HCT116 (cell line): Measurements from ENCODE around the gene PNPLA2. TPM values are rescaled to one million over a fixed set of nuclear protein-coding genes. Genes with fewer than 3 reads are reported as not detected.

Source experiments
- ATAC-seq: fragments of 200-7000 bp; cut with Tn5 transposase; 2 replicates; pipeline ENCODE4 v1.9.1; 2020; ENCODE audit warnings: mild to moderate bottlenecking, moderate library complexity
- BruUV-seq: library from RNA; stranded (reverse); fragments of 400-500 nt; replicated peaks from 2 replicates; lab custom pipeline; 2021; lab: Mats Ljungman, UMichigan
- CTCF ChIA-PET: fragments of 300-600 bp; sonication (Branson Sonifier 250); formaldehyde crosslinking; loops from one replicate; lab custom pipeline; 2021; ENCODE audit warnings: antibody characterized with exemption; lab: Charles Lee
- POLR2A ChIA-PET: fragments of 300-600, 350-600 bp; sonication (Branson Sonifier 250); formaldehyde crosslinking; loops from one replicate; lab custom pipeline; 2021; ENCODE audit warnings: antibody characterized with exemption; lab: Charles Lee
- RAD21 ChIA-PET, 2 experiments: fragments of 300-600 bp; sonication (Branson Sonifier 250); formaldehyde crosslinking; loops; one replicate each; lab custom pipeline; 2023; ENCODE audit warnings: low total read pairs in 2 of 2; ENCODE audit not compliant: uncharacterized antibody in 2 of 2, unreplicated experiment in 2 of 2, low non-redundant PET in 1 of 2; lab: Charles Lee
- DNase-seq: peaks from one replicate; pipeline ENCODE4 v3.0.0-alpha.2; 2010; ENCODE audit warnings: low read depth, low spot score
- H2AFZ ChIP-seq: fragments of 200-600 bp; shearing (Covaris generic), sonication (generic); 2 replicates; pipeline ENCODE4 v1.6.1; 2017; ENCODE audit warnings: low read depth, mixed run types, mixed read lengths, antibody characterized with exemption, low read length; ENCODE audit not compliant: poor library complexity, severe bottlenecking
- H3K27ac ChIP-seq: 2 replicates; pipeline ENCODE4 v1.5.1; 2012; ENCODE audit warnings: low read depth, low read length
- H3K27me3 ChIP-seq: fragments of 200-600 bp; sonication (generic); 2 replicates; pipeline ENCODE4 v1.6.1; 2016; ENCODE audit warnings: mixed run types, low read length, mixed read lengths; ENCODE audit not compliant: insufficient read depth
- H3K36me3 ChIP-seq, 2 experiments: fragments of 200-500 bp in 1 of 2; fragments of 200-600 bp in 1 of 2; sonication (Bioruptor generic) in 1 of 2; sonication (generic) in 1 of 2; 2 replicates each; pipeline versions ENCODE4 v1.5.1 to v1.6.1; 2014 to 2016; ENCODE audit warnings: low read length in 2 of 2, inconsistent platforms in 1 of 2, mixed read lengths in 1 of 2, mixed run types in 1 of 2; ENCODE audit not compliant: insufficient read depth in 2 of 2, control insufficient read depth in 1 of 2
- H3K4me1 ChIP-seq, 2 experiments: fragments of 200-600 bp in 1 of 2; sonication (generic) in 1 of 2; 2 replicates each; pipeline versions ENCODE4 v1.5.1 to v1.6.1; 2012 to 2017; ENCODE audit warnings: low read length in 2 of 2, inconsistent platforms in 1 of 2, mild to moderate bottlenecking in 1 of 2, mixed read lengths in 1 of 2, mixed run types in 1 of 2, moderate library complexity in 1 of 2; ENCODE audit not compliant: insufficient read depth in 2 of 2, control insufficient read depth in 1 of 2
- H3K4me2 ChIP-seq: fragments of 200-600 bp; sonication (generic); 2 replicates; pipeline ENCODE4 v1.6.1; 2017; ENCODE audit warnings: mixed run types, low read length, mixed read lengths
- H3K4me3 ChIP-seq, 2 experiments: fragments of 200-600 bp in 1 of 2; sonication (generic) in 1 of 2; replicated peaks in 1 of 2; 2 replicates each; pipeline ENCODE4 v1.5.1; 2011 to 2016; ENCODE audit warnings: low read length in 2 of 2, control low read depth in 1 of 2, low read depth in 1 of 2, mild to moderate bottlenecking in 1 of 2, mixed read lengths in 1 of 2, mixed run types in 1 of 2
- H3K79me2 ChIP-seq: fragments of 200-600 bp; sonication (generic); 2 replicates; pipeline ENCODE4 v1.6.1; 2017; ENCODE audit warnings: mild to moderate bottlenecking, mixed run types, low read length, moderate library complexity, mixed read lengths; ENCODE audit not compliant: insufficient read depth
- H3K9ac ChIP-seq: fragments of 200-600 bp; sonication (generic); 2 replicates; pipeline ENCODE4 v1.6.1; 2016; ENCODE audit warnings: low read length, mixed read lengths
- H3K9me2 ChIP-seq: fragments of 200-600 bp; sonication (generic), shearing (Covaris generic); 2 replicates; pipeline ENCODE4 v1.6.1; 2017; ENCODE audit warnings: mixed run types, mild to moderate bottlenecking, moderate library complexity; ENCODE audit not compliant: insufficient read depth
- H3K9me3 ChIP-seq, 2 experiments: fragments of 200-500 bp in 1 of 2; fragments of 200-600 bp in 1 of 2; sonication (Bioruptor generic) in 1 of 2; sonication (generic) in 1 of 2; 2 replicates each; pipeline ENCODE4 v1.6.1; 2014 to 2017; ENCODE audit warnings: low read length in 2 of 2, mixed read lengths in 2 of 2, inconsistent platforms in 1 of 2, low read depth in 1 of 2, mild to moderate bottlenecking in 1 of 2, mixed run types in 1 of 2, moderate library complexity in 1 of 2; ENCODE audit not compliant: control insufficient read depth in 1 of 2, insufficient read depth in 1 of 2
- H4K20me1 ChIP-seq: fragments of 200-600 bp; sonication (generic), shearing (Covaris generic); 2 replicates; pipeline ENCODE4 v1.6.1; 2017; ENCODE audit warnings: mixed run types, mild to moderate bottlenecking, moderate library complexity; ENCODE audit not compliant: insufficient read depth
- CBX3 ChIP-seq: IDR thresholded peaks from 2 replicates; pipeline ENCODE4 v1.6.1; 2012; ENCODE audit warnings: low read depth
- FOSL1 ChIP-seq: IDR thresholded peaks from 2 replicates; pipeline ENCODE4 v1.6.1; 2012; ENCODE audit warnings: low read depth
- JUND ChIP-seq: IDR thresholded peaks from 2 replicates; pipeline ENCODE4 v1.6.1; 2012
- RAD21 ChIP-seq: IDR thresholded peaks from 2 replicates; pipeline ENCODE4 v1.6.1; 2012; ENCODE audit warnings: low read depth, mild to moderate bottlenecking
- SIN3A ChIP-seq: IDR thresholded peaks from 2 replicates; pipeline ENCODE4 v1.6.1; 2012; ENCODE audit warnings: low read depth
- YY1 ChIP-seq: IDR thresholded peaks from 2 replicates; pipeline ENCODE4 v1.6.1; 2011; ENCODE audit warnings: low read length, low read depth, moderate library complexity, mild to moderate bottlenecking; ENCODE audit not compliant: insufficient replicate concordance; ENCODE audit errors: extremely low read depth
- ZFX ChIP-seq: fragments of 450-650 bp; IDR thresholded peaks from 2 replicates; pipeline ENCODE4 v1.6.1; 2017
- ZNF274 ChIP-seq: fragments of 200-500 bp; sonication (Bioruptor generic); IDR thresholded peaks from 2 replicates; pipeline ENCODE4 v1.6.1; 2014; ENCODE audit warnings: mild to moderate bottlenecking, low read depth, low read length, inconsistent platforms
- intact Hi-C: fragments of 100-400 bp; cut with micrococcal nuclease; formaldehyde crosslinking; loops from 2 replicates; pipeline ENCODE4 v1.10.0; 2022
- total RNA-seq: library from RNA; stranded (reverse); gene quantifications from one replicate; pipeline ENCODE4 v1.2.1, GENCODE V29; 2021; ENCODE audit not compliant: unreplicated experiment

PNPLA2 gene
- total RNA-seq, 1 experiment from 2014 or later, result 124 TPM

DNA sequence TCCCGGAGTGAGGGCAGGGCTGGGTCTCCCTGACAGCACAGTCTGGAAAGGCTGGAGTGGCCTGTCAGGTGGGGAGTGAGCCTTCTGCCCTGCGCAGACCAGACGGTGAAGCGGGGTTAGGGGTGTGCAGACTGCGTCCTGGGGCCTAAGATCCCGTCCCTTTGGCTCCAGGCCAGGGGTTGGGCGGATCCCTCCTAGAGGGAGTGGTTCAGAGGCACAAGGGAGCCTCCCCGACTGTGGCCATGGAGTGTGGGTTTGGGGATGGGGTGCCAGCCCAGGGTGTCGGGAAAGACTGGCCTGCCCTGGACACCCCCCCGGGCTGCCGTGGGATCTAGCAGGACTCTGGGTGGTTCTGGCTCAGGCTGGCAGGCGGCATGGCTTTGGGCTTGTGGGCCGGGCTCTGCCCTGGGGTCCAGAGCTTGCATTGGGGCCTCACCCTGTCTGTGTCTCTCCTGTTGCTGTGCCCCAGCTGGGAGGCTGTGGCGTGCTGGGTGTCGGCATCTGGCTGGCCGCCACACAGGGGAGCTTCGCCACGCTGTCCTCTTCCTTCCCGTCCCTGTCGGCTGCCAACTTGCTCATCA lies 43.5 kb downstream of the PNPLA2 start:
- Histone ChIP-seq H3K4me3 (no peak overlapping the region), H3K36me3 (no peaks in the 10 kb centered on the region), H3K4me1 (peaks cover 7 to 31% of the 10 kb centered on the region in 2 experiments), H3K27me3 (no peaks in the 10 kb centered on the region), H3K9me2 (no peaks in the 10 kb centered on the region), H3K27ac (no peak overlapping the region), H2AFZ (no peak overlapping the region), H4K20me1 (no peaks in the 10 kb centered on the region), H3K9me3 (no peaks in the 10 kb centered on the region), H3K9ac (no peak overlapping the region), H3K79me2 (no peaks in the 10 kb centered on the region), H3K4me2 (no peak overlapping the region)
- intact Hi-C loops, result no loop called here
- BruUV-seq, result no TSS peak
- no peak for TF ChIP-seq JUND
- no peak for TF ChIP-seq CBX3
- TF ChIP-seq SIN3A, result no peak
- TF ChIP-seq FOSL1, result no peak
- TF ChIP-seq YY1, result no peak
- ChIA-PET RAD21 (interaction anchor here in 1 of 2 experiments (1.0 kb wide), 1 partner anchor 16 kb away, joined by 3 read pairs; no protein-coding TSS in a partner anchor), CTCF (interaction anchor here (0.7 kb wide), 1 partner anchor 389 kb away, joined by 4 read pairs; no protein-coding TSS in a partner anchor), POLR2A (no interaction called here)
- peak; percentile 19 for ATAC-seq
- DNase-seq, result no peak

DNA sequence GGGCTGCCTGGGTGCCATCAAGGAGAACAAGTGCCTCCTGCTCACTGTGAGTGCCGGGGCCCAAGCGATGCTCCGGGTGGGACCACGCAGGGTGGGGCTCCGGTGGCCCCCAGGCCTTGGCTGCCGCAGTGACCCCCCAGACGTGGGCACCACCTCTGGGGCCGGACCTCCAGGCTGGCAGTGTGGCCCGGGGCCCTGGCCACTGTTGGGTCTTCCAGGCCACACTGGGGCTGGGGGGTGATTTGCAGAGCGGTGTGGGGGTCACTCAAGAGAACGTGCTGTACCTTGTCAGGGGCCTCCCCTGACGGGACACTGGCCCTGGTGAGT lies 43.9 kb downstream of the PNPLA2 start:
- DNase-seq (no peak), ATAC-seq (no peak)
- Histone ChIP-seq H3K9me2 (no peaks in the 10 kb centered on the region), H3K4me1 (peaks cover 7 to 34% of the 10 kb centered on the region in 2 experiments), H2AFZ (no peak overlapping the region), H3K79me2 (no peaks in the 10 kb centered on the region), H3K4me3 (no peak overlapping the region), H3K9ac (no peak overlapping the region), H3K4me2 (no peak overlapping the region), H3K9me3 (no peaks in the 10 kb centered on the region), H3K36me3 (no peaks in the 10 kb centered on the region), H3K27ac (no peak overlapping the region), H3K27me3 (no peaks in the 10 kb centered on the region), H4K20me1 (no peaks in the 10 kb centered on the region)
- no peak for TF ChIP-seq RAD21
- no peak for TF ChIP-seq JUND
- TF ChIP-seq SIN3A, result no peak
- TF ChIP-seq FOSL1, result no peak
- TF ChIP-seq ZFX, result no peak
- TF ChIP-seq YY1, result no peak
- TF ChIP-seq ZNF274, result no peak
- ChIA-PET POLR2A (no interaction called here), CTCF (interaction anchor here (0.7 kb wide), 1 partner anchor 389 kb away, joined by 4 read pairs; no protein-coding TSS in a partner anchor), RAD21 (no interaction called here)
- BruUV-seq, result no TSS peak
- intact Hi-C loops, result no loop called here
